SH-SY5Y (cell line): ENCODE measurements around the gene LGALS9.

Experiments used
- GATA2 ChIP-seq: IDR thresholded peaks from 2 replicates; pipeline ENCODE4 v1.6.1; 2011; ENCODE audit warnings: mild to moderate bottlenecking, low read depth, low read length
- GATA3 ChIP-seq: IDR thresholded peaks from 2 replicates; pipeline ENCODE4 v1.6.1; 2011; ENCODE audit warnings: low read depth, mild to moderate bottlenecking, low read length, moderate library complexity

The LGALS9 gene

DNA sequence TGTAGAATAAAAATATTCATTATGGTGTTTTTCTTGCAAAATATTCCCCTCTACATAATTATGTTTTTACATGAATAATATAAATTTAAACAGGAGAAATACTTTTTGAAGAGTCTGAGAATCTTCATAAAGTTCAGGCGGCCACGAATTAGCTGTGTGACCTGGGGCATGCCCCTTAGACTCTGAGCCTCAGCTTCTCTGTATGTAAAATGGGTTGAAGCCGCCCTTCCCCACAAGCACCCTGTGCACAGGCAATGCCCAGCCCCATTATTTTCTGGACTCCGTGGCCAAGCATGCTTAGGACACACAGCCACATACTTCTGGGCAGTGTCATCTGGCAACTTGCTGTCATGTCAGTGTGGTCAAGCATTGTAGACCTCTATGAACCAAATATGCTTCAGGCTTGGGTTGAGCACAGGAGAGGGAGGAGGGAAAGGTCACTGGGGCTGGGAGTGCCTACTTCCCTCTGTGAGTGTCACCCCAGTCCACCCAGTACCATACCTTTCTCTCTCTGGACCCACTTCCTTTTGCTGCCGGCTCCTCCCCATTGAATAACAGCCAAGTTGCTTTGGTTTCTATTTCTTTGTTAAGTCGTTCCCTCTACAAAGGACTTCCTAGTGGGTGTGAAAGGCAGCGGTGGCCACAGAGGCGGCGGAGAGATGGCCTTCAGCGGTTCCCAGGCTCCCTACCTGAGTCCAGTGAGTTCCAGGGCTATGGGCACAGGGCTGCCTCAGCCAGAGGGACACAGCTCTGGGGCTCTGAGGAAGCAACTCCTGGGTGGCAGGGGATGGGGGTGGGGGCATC is at the start of gene LGALS9:
Gene LGALS9 (plus strand): TSS at position 582 of the 804 bp plus-strand sequence. CDS start 78 bp downstream, at position 660.
- no peak for TF ChIP-seq GATA3
- no peak for TF ChIP-seq GATA2

DNA sequence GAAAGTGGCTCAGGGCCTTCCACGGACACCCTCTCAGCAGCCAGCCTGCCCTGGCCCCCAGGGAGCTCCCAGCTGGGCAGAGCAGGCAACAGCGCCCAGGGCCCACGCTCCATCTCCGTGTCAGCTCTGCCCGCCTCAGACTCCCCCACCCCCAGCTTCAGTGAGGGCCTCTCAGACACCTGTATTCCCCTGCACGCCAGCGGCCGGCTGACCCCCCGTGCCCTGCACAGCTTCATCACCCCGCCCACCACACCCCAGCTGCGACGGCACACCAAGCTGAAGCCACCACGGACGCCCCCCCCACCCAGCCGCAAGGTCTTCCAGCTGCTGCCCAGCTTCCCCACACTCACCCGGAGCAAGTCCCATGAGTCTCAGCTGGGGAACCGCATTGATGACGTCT is 48.3 kb upstream of the LGALS9 start:
- no peak for TF ChIP-seq GATA2
- TF ChIP-seq GATA3, result no peak

DNA sequence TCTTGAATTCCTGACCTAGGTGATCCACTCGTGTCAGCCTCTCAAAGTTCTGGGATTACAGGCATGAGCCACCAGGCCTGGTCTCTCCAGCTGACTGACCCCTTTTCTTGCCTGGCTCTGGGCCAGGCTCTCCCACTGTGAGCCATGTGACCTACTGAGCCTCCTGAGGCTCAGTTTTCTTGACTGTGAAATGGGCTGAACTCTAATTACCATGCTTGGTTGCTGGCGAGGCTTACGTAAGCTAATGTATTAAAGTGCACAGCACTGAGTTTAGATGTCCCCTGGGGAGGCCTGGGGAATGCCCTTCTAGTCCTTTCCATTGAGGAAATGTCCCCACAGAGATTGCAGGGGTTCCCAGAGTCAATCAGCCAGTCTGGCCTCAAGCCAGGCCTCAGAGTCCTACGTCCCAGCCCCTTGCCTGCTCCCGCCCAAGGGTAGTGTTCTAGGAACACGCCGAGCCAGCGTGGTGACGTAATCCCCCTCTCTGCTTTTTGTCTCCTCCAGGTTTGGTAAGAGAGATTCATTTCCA is 45.8 kb upstream of the LGALS9 start:
- TF ChIP-seq GATA2, result no peak
- no peak for TF ChIP-seq GATA3

DNA sequence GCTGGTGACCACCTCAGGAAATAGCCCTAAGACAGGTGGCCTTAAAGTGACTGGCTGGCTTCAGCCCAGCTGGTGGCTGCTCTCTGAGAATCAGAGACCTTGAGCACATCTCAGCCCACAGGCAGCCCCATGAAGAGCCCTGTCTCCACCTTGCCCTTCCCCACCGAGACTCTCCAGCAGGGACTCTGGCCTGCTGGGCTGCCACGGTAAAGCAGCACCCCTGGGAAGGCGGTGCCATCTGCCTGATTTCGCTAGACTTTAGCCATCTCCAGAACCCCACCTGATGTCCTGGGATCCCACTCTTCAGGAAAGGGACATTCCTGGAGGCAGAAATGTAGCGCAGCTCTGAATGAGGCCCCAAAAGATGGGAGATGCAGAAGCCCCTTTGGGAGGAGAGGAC is 45.2 kb upstream of the LGALS9 start:
- TF ChIP-seq GATA3, result no peak
- TF ChIP-seq GATA2, result no peak

DNA sequence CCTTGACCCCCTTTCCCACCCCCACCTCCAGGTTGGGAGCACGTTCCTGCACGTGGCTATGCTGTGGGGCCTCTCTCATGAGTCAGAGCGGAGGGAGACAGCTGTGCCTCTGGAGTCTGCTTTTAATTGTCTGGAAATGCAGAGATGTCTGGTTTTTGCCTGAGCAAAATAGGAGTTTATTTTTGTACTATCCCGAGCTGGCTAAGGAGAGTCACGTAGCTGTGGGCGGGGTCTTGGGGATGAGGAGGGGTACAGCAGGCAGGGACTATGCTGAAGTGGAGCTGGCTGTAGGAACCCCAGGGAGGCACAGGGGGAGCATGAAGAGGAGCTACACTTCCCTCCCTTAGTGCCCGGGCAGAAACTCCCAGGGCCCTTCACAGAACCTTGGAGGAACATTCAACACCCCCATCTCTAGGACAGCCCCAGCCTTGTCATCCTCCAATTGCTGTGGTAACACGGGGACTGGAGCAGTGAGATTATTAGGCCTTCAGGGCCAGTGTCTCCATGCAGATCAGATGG is 44.7 kb upstream of the LGALS9 start:
- TF ChIP-seq GATA2, result no peak
- TF ChIP-seq GATA3, result no peak

DNA sequence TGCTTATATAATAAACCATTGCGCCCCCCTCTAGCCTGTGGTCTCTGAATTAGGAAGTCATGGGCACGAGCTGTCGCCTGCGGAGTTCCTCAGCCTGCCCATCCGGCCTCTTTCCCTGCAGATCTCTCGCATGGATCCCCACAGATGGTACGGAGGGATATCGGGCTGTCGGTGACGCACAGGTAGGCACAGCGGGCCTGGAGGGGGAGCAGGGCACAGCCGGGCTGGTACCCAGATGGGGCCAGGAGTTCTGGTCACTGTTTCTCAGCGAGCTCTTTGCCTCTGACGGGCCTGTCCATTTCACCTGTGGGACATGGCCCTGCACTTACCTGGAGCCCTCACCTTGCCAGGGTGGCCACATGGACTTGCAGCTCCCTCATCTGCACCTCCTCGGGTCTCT is 42.6 kb upstream of the LGALS9 start:
- TF ChIP-seq GATA3, result no peak

DNA sequence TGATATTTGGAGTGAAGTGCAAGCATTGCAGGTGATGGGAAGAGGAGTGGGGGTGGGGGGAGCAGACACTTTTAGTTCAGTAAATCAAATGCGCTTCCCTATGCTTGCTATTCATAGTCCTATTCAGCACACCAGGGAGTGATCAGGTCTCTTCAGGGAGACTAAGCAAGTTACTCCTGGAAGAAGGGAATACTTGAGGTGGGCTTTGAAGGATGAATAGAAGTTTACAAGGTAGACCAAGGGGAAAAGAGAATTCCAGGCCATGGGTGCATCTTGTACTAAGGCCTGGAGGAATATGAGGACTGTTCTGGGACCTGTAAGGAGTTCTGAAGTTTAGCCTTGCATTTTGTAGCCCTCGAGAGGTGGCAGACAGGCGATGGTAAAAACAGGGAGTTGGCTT is 40.1 kb upstream of the LGALS9 start:
- TF ChIP-seq GATA3 (no peak), GATA2 (no peak)

DNA sequence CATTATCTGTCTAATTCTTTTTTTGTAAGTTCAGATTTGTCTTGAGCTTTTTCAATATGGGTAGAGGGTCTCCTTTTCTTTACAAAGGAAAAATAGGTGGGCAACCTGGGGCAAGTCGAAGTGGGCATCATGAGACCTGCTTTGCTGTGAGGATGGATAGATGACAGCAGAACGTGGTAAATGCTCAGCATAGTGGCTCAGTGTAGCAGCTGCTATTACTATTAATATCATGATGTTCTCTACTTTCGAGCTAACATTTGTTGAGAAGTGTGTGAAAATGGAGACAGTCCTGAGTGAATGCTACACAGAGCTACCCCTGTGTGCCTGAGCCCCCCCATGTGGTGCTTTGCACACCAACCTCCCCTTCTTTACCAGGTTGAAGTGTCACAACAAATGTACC is 39.0 kb upstream of the LGALS9 start:
- no peak for TF ChIP-seq GATA3
- TF ChIP-seq GATA2, result no peak

DNA sequence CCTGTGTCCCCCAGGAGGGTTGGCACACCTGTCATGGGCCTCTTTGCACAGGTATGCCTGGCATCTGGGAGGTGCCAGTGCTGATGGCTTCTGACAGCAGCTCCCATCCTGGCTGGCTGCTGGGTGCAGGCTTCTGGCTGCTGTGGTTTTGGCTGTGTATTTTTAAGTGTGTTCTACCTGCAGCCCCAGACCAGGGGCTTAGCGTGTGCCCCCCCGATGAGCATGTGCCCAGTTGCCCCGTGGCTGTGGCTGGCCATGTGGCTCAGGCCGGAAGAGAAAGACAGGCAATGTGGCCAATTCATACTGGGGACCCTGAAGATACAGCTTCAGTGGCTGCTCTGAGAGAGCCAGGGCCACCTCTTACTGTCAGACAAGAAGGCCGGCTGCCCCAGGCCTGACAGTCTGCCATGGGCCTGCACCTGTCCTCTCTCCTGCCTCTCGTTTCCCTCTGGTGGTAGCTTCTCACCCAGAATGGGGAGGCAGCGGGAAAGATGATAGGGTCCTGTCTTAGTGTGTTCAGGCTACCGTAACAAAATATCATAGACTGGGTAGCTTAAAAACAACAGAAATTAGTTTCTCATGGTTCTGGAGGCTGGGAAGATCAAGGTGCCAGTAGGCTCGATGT is 37.6 kb upstream of the LGALS9 start:
- TF ChIP-seq GATA2 (no peak), GATA3 (no peak)

DNA sequence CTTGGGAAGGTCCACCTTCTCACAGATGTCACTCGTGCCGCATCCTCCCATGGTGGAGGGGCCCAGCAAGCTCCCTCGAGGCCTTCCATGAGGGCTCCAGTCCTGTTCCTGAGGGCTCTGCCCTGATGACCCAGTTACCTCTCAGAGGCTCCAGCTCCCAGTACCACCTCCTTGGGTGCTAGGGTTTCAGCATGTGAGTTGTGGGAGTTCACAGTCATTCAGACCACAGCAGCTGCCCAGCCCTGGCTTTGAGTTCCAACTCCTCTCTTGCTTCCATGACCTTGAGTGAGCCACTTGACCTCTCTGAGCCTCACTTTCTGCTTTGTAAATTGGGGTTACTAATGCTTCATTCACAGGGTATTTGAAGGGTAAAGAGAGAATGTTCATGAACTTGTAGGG is 37.1 kb upstream of the LGALS9 start:
- TF ChIP-seq GATA2, result no peak
- no peak for TF ChIP-seq GATA3

DNA sequence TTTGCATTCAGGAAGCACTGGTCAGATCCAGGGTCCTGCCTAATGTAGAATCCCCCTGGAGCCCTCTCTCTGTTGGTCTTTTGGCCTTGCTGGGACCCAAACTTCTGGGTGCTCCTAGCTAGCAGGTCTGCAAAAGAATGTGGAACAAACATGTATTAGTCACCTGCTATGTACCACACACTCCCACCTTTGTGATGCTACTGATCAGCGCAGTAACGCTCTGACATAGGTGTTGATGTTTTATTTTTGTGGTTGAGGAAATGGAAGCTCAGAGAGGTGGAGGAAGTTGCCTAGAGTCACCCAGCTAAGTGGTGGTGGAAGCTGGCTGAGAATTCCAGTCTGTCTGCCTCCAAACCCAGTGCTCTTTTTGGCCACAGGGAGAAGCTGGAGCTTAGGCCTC is 35.8 kb upstream of the LGALS9 start:
- TF ChIP-seq GATA2 (no peak), GATA3 (no peak)

DNA sequence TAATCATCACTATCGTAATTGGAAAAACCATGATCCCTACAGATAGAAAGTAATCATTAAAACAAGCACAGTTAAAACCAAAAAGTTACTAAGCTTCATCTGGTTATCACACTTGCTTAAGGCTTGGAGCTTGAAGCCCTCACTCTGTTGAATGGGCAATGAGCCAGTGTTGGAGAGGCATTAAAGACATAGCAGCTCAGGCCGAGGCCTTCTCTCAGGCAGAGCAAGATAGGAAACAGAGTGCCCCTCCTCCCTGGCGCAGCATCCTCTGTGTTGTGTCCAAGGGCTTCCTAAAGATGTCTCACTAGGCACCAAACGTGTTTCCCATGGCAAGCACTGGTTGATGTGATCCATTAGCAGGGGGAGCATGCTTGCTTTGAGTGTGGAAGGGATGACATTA is 34.9 kb upstream of the LGALS9 start:
- TF ChIP-seq GATA3 (no peak), GATA2 (no peak)

DNA sequence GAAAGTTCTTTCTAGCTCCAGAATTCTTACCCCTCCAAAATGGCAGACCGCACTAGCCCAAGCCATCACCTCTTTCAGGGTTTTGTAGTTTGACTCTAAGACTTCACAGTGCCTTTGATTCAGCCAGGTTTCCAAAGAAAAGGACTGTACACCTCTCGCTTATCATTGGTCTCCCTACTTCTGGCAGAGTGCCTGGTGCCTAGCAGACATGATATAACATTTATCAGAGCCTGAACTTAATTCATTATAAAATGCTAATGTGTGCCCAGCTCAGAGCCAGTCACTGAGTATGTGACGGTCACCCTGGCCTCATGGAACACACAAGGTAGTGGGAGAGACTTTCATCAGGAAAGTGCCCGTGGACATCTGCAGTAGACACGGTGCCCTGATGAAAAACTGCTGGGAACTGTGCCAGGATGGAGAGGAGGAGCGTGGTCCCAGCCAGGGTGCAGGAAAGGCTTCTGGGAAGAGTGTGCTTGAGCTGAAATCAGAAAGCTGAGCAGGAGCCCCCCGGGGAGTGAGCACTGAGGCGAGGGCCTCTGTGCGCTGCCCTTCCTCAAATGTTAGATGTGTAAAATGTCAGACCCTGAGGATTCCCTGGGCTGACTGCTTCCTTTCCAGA is 34.3 kb upstream of the LGALS9 start:
- TF ChIP-seq GATA2, result no peak

DNA sequence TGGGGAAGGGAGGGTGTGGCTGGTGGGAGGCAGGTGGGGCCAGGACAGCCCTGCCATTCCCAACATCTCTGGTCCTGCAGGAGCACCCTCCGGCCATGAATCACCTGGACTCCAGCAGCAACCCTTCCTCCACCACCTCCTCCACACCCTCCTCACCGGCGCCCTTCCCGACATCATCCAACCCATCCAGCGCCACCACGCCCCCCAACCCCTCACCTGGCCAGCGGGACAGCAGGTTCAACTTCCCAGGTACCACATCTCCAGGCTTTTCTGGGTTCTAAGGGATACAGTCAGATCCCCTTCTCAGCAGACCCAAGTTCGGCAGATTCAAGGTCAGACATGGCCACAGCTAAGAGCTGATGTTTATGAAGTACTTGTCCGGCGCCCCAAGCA is 33.8 kb upstream of the LGALS9 start:
- TF ChIP-seq GATA2, result no peak
- no peak for TF ChIP-seq GATA3

DNA sequence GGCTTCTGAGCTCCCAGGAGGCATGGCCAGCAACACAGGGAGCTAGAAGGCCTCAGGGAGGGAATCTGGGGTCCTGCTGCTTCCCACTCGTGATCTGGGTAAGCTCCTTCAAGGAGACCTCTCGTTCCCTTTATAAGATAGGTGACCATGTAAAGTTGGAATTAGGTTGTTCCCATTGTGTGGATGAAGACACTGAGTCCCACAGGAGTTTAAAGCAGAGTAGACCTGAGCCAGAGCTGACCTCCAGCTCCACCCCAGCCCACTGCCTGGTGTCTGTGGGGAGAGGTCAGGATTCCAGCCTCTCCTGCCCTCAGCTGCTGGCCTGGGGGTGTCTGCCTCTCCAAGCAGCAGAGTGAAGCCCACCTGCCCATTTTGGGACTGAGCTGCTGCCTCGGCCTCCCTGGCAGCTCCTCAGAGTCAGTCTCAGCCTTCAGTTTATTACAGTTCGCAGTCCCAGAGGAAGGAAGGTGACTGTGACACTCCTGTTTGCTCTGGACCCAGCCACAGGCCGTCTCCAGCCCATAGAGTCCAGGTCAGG is 33.1 kb upstream of the LGALS9 start:
- TF ChIP-seq GATA3 (no peak), GATA2 (no peak)
